HepG2 (cell line): ENCODE data around the gene GAR1. TPM values are rescaled to one million over a fixed set of nuclear protein-coding genes. Genes with fewer than 3 reads are reported as not detected.

ENCODE experiments used
- AFF4 ChIP-seq: sonication (generic); formaldehyde crosslinking; IDR thresholded peaks from 2 replicates; pipeline ENCODE4 v1.4.0; 2020; ENCODE audit warnings: missing genetic modification reagents
- ARID5B ChIP-seq: IDR thresholded peaks from 2 replicates; pipeline ENCODE4 v1.4.0; 2020; ENCODE audit warnings: mild to moderate bottlenecking, missing genetic modification reagents
- CSRNP1 ChIP-seq: sonication (generic); formaldehyde crosslinking; IDR thresholded peaks from 2 replicates; pipeline ENCODE4 v1.8.1; 2023; ENCODE audit warnings: mild to moderate bottlenecking, missing genetic modification reagents
- FOXK1 ChIP-seq: sonication (generic); formaldehyde crosslinking; IDR thresholded peaks from 2 replicates; pipeline ENCODE4 v1.4.0; 2020; ENCODE audit warnings: low read depth, missing genetic modification reagents, borderline replicate concordance
- SALL1 ChIP-seq: sonication (generic); formaldehyde crosslinking; IDR thresholded peaks from 2 replicates; pipeline ENCODE4 v1.8.0; 2022; ENCODE audit warnings: mild to moderate bottlenecking, missing genetic modification reagents
- SOX5 ChIP-seq: IDR thresholded peaks from 2 replicates; pipeline ENCODE4 v1.6.1; 2016; ENCODE audit warnings: borderline replicate concordance
- ZNF317 ChIP-seq: sonication (generic); formaldehyde crosslinking; IDR thresholded peaks from 2 replicates; pipeline ENCODE4 v1.5.0; 2020; ENCODE audit warnings: mild to moderate bottlenecking, missing genetic modification reagents
- ZNF34 ChIP-seq: sonication (generic); formaldehyde crosslinking; IDR thresholded peaks from 2 replicates; pipeline ENCODE4 v1.4.0; 2020; ENCODE audit warnings: mild to moderate bottlenecking, missing genetic modification reagents, borderline replicate concordance
- ZNF503 ChIP-seq: sonication (generic); formaldehyde crosslinking; IDR thresholded peaks from 2 replicates; pipeline ENCODE4 v1.4.0; 2020; ENCODE audit warnings: missing genetic modification reagents
- ZNF572 ChIP-seq: sonication (generic); formaldehyde crosslinking; IDR thresholded peaks from 2 replicates; pipeline ENCODE4 v1.5.1; 2020; ENCODE audit warnings: mild to moderate bottlenecking, missing genetic modification reagents
- ZNF607 ChIP-seq: sonication (generic); formaldehyde crosslinking; IDR thresholded peaks from 2 replicates; pipeline ENCODE4 v1.5.1; 2020; ENCODE audit warnings: missing genetic modification reagents, mild to moderate bottlenecking, borderline replicate concordance
- ZNF704 ChIP-seq: sonication (generic); formaldehyde crosslinking; IDR thresholded peaks from 2 replicates; pipeline ENCODE4 v1.8.1; 2023; ENCODE audit warnings: mild to moderate bottlenecking, inconsistent platforms, moderate library complexity, missing genetic modification reagents, borderline replicate concordance
- ZNF878 ChIP-seq: sonication (generic); formaldehyde crosslinking; IDR thresholded peaks from 2 replicates; pipeline ENCODE4 v1.8.1; 2023; ENCODE audit warnings: mild to moderate bottlenecking, missing genetic modification reagents, moderate library complexity
- ZSCAN31 ChIP-seq: sonication (generic); formaldehyde crosslinking; IDR thresholded peaks from 2 replicates; pipeline ENCODE4 v1.5.0; 2020; ENCODE audit warnings: low read depth, mild to moderate bottlenecking, missing genetic modification reagents
- polyA plus RNA-seq, 8 experiments: library from polyadenylated mRNA; depleted of rRNA in 3 of 8; stranded (reverse) in 7 of 8; unstranded in 1 of 8; fragments of >200 nt; fragmentation: Illumina TruSeq in 4 of 8; extraction: Trizol in 4 of 8; gene quantifications; 2 replicates each; pipeline versions ENCODE4 v1.2.1 to v1.2.3, GENCODE V29; 2011 to 2016; ENCODE audit warnings: low read depth in 4 of 8, missing spikeins in 1 of 8, mixed read lengths in 1 of 8; ENCODE audit not compliant: insufficient read depth in 1 of 8
- total RNA-seq, 5 experiments: library from RNA; depleted of rRNA; stranded (reverse); fragments of >200 nt; fragmentation: Illumina TruSeq; extraction: Trizol; gene quantifications; 2 replicates each; pipeline ENCODE4 v1.2.3, GENCODE V29; 2016; ENCODE audit warnings: low read depth in 1 of 5

The GAR1 gene
- total and polyA plus RNA-seq, 2 of the 13 experiments (the other 11 are each of a cell fraction or from before 2014, with no cell fraction given) = 11.3 to 11.4 TPM

GRCh38 chr4:109815151-109816081, at the start of gene GAR1 (continued):
- TF ChIP-seq ZNF317 (CRISPR knock-in tag) (peak; percentile 62; the same call in 1 of the 2 replicates), CSRNP1 (CRISPR knock-in tag) (no peak; the same call in 1 of the 2 replicates), ZNF704 (CRISPR knock-in tag) (peak; percentile 77; the same call in 1 of the 2 replicates), ZSCAN31 (peak; percentile 65), SOX5 (CRISPR knock-in tag) (peak; percentile 52; the same call in 1 of the 2 replicates), FOXK1 (CRISPR knock-in tag) (peak; percentile 96), SALL1 (CRISPR knock-in tag) (peak; percentile 61; the same call in 1 of the 2 replicates), ZNF878 (CRISPR knock-in tag) (0 out of 2 replicates have a peak, but pooled peaks have one; percentile 44), ZNF607 (no peak; the same call in 1 of the 2 replicates), ZNF34 (CRISPR knock-in tag) (no peak), AFF4 (CRISPR knock-in tag) (0 out of 2 replicates have a peak, but pooled peaks have one; percentile 64), ARID5B (CRISPR knock-in tag) (peak; percentile 43; the same call in 1 of the 2 replicates), ZNF572 (CRISPR knock-in tag) (no peak), ZNF503 (0 out of 2 replicates have a peak, but pooled peaks have one; percentile 25)
